Tibial nerve (tissue), 3 donors: ENCODE results near the gene UBE2E2.

Experiments
- POLR2A ChIP-seq, 2 donors: fragments of 450-650 bp; IDR thresholded peaks; one replicate each; pipeline ENCODE4 v1.6.1; 2017; ENCODE audit warnings: antibody characterized with exemption in 2 of 2, mild to moderate bottlenecking in 2 of 2, moderate library complexity in 2 of 2
- TF ChIP-seq, protein P1 (sequence below), 5 experiments: fragments of 200-600 bp in 3 of 5; fragments of 450-650 bp in 2 of 5; sonication (generic) in 3 of 5; IDR thresholded peaks; one replicate each; pipeline ENCODE4 v1.5.1; 2016 to 2019; ENCODE audit warnings: antibody characterized with exemption in 5 of 5, mild to moderate bottlenecking in 3 of 5, moderate library complexity in 2 of 5

- TF ChIP-seq, protein P1, sequence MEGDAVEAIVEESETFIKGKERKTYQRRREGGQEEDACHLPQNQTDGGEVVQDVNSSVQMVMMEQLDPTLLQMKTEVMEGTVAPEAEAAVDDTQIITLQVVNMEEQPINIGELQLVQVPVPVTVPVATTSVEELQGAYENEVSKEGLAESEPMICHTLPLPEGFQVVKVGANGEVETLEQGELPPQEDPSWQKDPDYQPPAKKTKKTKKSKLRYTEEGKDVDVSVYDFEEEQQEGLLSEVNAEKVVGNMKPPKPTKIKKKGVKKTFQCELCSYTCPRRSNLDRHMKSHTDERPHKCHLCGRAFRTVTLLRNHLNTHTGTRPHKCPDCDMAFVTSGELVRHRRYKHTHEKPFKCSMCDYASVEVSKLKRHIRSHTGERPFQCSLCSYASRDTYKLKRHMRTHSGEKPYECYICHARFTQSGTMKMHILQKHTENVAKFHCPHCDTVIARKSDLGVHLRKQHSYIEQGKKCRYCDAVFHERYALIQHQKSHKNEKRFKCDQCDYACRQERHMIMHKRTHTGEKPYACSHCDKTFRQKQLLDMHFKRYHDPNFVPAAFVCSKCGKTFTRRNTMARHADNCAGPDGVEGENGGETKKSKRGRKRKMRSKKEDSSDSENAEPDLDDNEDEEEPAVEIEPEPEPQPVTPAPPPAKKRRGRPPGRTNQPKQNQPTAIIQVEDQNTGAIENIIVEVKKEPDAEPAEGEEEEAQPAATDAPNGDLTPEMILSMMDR (IDR thresholded peaks at IDR 0.05), result no peak
- no peak for TF ChIP-seq POLR2A (IDR thresholded peaks at IDR 0.05)
Observed at GRCh38 chr3:23527326-23527725, 324.2 kb downstream of the UBE2E2 start.
